Activated CD4-positive, alpha-beta T cell treated with anti-CD3 and anti-CD28 coated beads, Interleukin-2, amount 50 U/mL, for 1 hour (primary cell): ENCODE data around the gene CCDC27.
"Not testable (repeated sequence)": the region's sequence is repeated elsewhere in the genome, so short reads cannot be mapped to it uniquely, and the experiment has no call there.

ENCODE experiments used
- DNase-seq: peaks from one replicate; pipeline ENCODE4 v3.0.0-alpha.2; 2020

CCDC27 gene

GRCh38 chr1:3738943-3739342 lies 13.3 kb upstream of the CCDC27 start:
- no peak for DNase-seq

GRCh38 chr1:3740042-3740441 lies 12.2 kb upstream of the CCDC27 start:
- no peak for DNase-seq

GRCh38 chr1:3740752-3741151 lies 11.5 kb upstream of the CCDC27 start:
- no peak for DNase-seq

- no peak for DNase-seq
These were observed 10.4 kb upstream of the CCDC27 start for GRCh38 chr1:3741566-3742438.

- no peak for DNase-seq
These were observed 9.6 kb upstream of the CCDC27 start for GRCh38 chr1:3742439-3743298.

GRCh38 chr1:3743421-3743820 lies 8.8 kb upstream of the CCDC27 start:
- no peak for DNase-seq

- DNase-seq = no peak
These were observed 8.4 kb upstream of the CCDC27 start for GRCh38 chr1:3743826-3744225.

GRCh38 chr1:3744646-3745045 lies 7.6 kb upstream of the CCDC27 start:
- DNase-seq = no peak

GRCh38 chr1:3745071-3745470 lies 7.2 kb upstream of the CCDC27 start:
- no peak for DNase-seq

- DNase-seq = no peak
These were observed 6.5 kb upstream of the CCDC27 start for GRCh38 chr1:3745590-3746381.

- DNase-seq = no peak
These were observed 5.8 kb upstream of the CCDC27 start for GRCh38 chr1:3746389-3746829.

- peak; percentile 84 for DNase-seq
These were observed 5.3 kb upstream of the CCDC27 start for GRCh38 chr1:3746830-3747521.

- DNase-seq = no peak
These were observed 4.8 kb upstream of the CCDC27 start for GRCh38 chr1:3747522-3747848.

- DNase-seq = no peak
These were observed 4.3 kb upstream of the CCDC27 start for GRCh38 chr1:3747903-3748302.

- not testable (repeated sequence) for DNase-seq
These were observed 3.8 kb upstream of the CCDC27 start for GRCh38 chr1:3748316-3748900.

- DNase-seq = no peak
These were observed 2.7 kb upstream of the CCDC27 start for GRCh38 chr1:3749512-3749911.

- DNase-seq = no peak
These were observed 1.5 kb upstream of the CCDC27 start for GRCh38 chr1:3750741-3751140.

GRCh38 chr1:3753656-3754454 lies 1.6 kb downstream of the CCDC27 start:
- DNase-seq = no peak

GRCh38 chr1:3756394-3756793 lies 4.1 kb downstream of the CCDC27 start:
- no peak for DNase-seq

GRCh38 chr1:3759164-3759563 lies 6.9 kb downstream of the CCDC27 start:
- DNase-seq = no peak

- no peak for DNase-seq
These were observed 7.5 kb downstream of the CCDC27 start for GRCh38 chr1:3759796-3760195.
